H9 (cell line): ENCODE data around the gene PGA3. TPM values are rescaled to one million over a fixed set of nuclear protein-coding genes. Genes with fewer than 3 reads are reported as not detected.

ENCODE experiments used
- DNase-seq: peaks from one replicate; pipeline ENCODE4 v3.0.0-alpha.2; 2017
- H2AFZ ChIP-seq: one replicate; pipeline ENCODE4 v1.6.1; 2013; ENCODE audit warnings: mild to moderate bottlenecking, low read length, control low read depth, moderate library complexity
- H2AK5ac ChIP-seq: 2 replicates; pipeline ENCODE4 v1.6.1; 2013; ENCODE audit warnings: low read length, control low read depth, mixed read lengths; ENCODE audit not compliant: insufficient read length
- H2BK120ac ChIP-seq: one replicate; pipeline ENCODE4 v1.6.1; 2013; ENCODE audit warnings: low read depth, mild to moderate bottlenecking, low read length, control low read depth, inconsistent platforms; ENCODE audit not compliant: poor library complexity, severe bottlenecking
- H2BK12ac ChIP-seq: 2 replicates; pipeline ENCODE4 v1.6.1; 2013; ENCODE audit warnings: low read length, control low read depth, mixed read lengths, low read depth; ENCODE audit not compliant: insufficient read length
- H2BK15ac ChIP-seq: 2 replicates; pipeline ENCODE4 v1.6.1; 2013; ENCODE audit warnings: low read depth, low read length, control low read depth
- H2BK20ac ChIP-seq: one replicate; pipeline ENCODE4 v1.6.1; 2013; ENCODE audit warnings: low read depth, mild to moderate bottlenecking, low read length, control low read depth, inconsistent platforms; ENCODE audit not compliant: poor library complexity, severe bottlenecking
- H2BK5ac ChIP-seq: 2 replicates; pipeline ENCODE4 v1.6.1; 2013; ENCODE audit warnings: low read length, control low read depth, mixed read lengths; ENCODE audit not compliant: insufficient read length
- H3K14ac ChIP-seq: 2 replicates; pipeline ENCODE4 v1.6.1; 2013; ENCODE audit warnings: low read length, control low read depth; ENCODE audit not compliant: insufficient read depth
- H3K18ac ChIP-seq: 2 replicates; pipeline ENCODE4 v1.6.1; 2013; ENCODE audit warnings: low read depth, mild to moderate bottlenecking, mixed read lengths, low read length, control low read depth; ENCODE audit not compliant: insufficient read length
- H3K23ac ChIP-seq: 2 replicates; pipeline ENCODE4 v1.6.1; 2013; ENCODE audit warnings: low read length, control low read depth, mixed read lengths, low read depth; ENCODE audit not compliant: insufficient read length
- H3K23me2 ChIP-seq: 2 replicates; pipeline ENCODE4 v1.6.1; 2013; ENCODE audit warnings: low read depth, mild to moderate bottlenecking, mixed read lengths, low read length, control low read depth; ENCODE audit not compliant: insufficient read length, poor library complexity, severe bottlenecking
- H3K27ac ChIP-seq: 2 replicates; pipeline ENCODE4 v1.5.1; 2013; ENCODE audit warnings: low read length, control low read depth, mixed read lengths, low read depth; ENCODE audit not compliant: insufficient read length
- H3K27me3 ChIP-seq: 2 replicates; pipeline ENCODE4 v1.6.1; 2013; ENCODE audit warnings: low read length, control low read depth, inconsistent platforms; ENCODE audit not compliant: insufficient read depth
- H3K4ac ChIP-seq: 2 replicates; pipeline ENCODE4 v1.6.1; 2013; ENCODE audit warnings: low read depth, mild to moderate bottlenecking, control low read depth, inconsistent platforms, low read length, moderate library complexity
- H3K4me1 ChIP-seq: 2 replicates; pipeline ENCODE4 v1.6.1; 2013; ENCODE audit warnings: low read length, control low read depth, inconsistent platforms; ENCODE audit not compliant: insufficient read depth
- H3K4me2 ChIP-seq: 2 replicates; pipeline ENCODE4 v1.6.1; 2013; ENCODE audit warnings: low read length, control low read depth, mixed read lengths; ENCODE audit not compliant: insufficient read length, insufficient read depth
- H3K56ac ChIP-seq: 2 replicates; pipeline ENCODE4 v1.6.1; 2013; ENCODE audit warnings: low read depth, mild to moderate bottlenecking, mixed read lengths, low read length, control low read depth; ENCODE audit not compliant: insufficient read length
- H3K79me1 ChIP-seq: 2 replicates; pipeline ENCODE4 v1.6.1; 2013; ENCODE audit warnings: low read depth, mild to moderate bottlenecking, moderate library complexity, low read length, control low read depth, inconsistent platforms; ENCODE audit not compliant: insufficient read depth, poor library complexity, severe bottlenecking
- H3K79me2 ChIP-seq: 2 replicates; pipeline ENCODE4 v1.6.1; 2013; ENCODE audit warnings: low read length, control low read depth, inconsistent platforms; ENCODE audit not compliant: insufficient read depth
- H3K9ac ChIP-seq: 2 replicates; pipeline ENCODE4 v1.6.1; 2013; ENCODE audit warnings: low read length, control low read depth, mixed read lengths; ENCODE audit not compliant: insufficient read length; ENCODE audit errors: extremely low read depth
- H3K9me3 ChIP-seq: one replicate; pipeline ENCODE4 v1.6.1; 2013; ENCODE audit warnings: low read depth, low read length, inconsistent platforms; ENCODE audit not compliant: control insufficient read depth
- H3T11ph ChIP-seq: one replicate; pipeline ENCODE4 v1.6.1; 2013; ENCODE audit warnings: mild to moderate bottlenecking, low read length, control low read depth, inconsistent platforms
- H4K20me1 ChIP-seq: one replicate; pipeline ENCODE4 v1.6.1; 2013; ENCODE audit not compliant: control insufficient read depth, insufficient read length, insufficient read depth
- H4K5ac ChIP-seq: 2 replicates; pipeline ENCODE4 v1.6.1; 2013; ENCODE audit warnings: low read depth, mild to moderate bottlenecking, mixed read lengths, low read length, control low read depth; ENCODE audit not compliant: insufficient read length
- H4K8ac ChIP-seq: replicated peaks from 2 replicates; pipeline ENCODE4 v1.6.1; 2013; ENCODE audit warnings: low read length, control low read depth, mixed read lengths, low read depth; ENCODE audit not compliant: insufficient read length
- H4K91ac ChIP-seq: 2 replicates; pipeline ENCODE4 v1.6.1; 2013; ENCODE audit warnings: low read depth, mild to moderate bottlenecking, moderate library complexity, mixed read lengths, low read length, control low read depth; ENCODE audit not compliant: insufficient read length
- H3K27ac Mint-ChIP-seq, 3 experiments: 2 replicates in 2 of 3; 3 replicates in 1 of 3; pipeline ENCODE4 v1.8.0; 2020 to 2021; ENCODE audit warnings: mixed read lengths in 3 of 3, mild to moderate bottlenecking in 1 of 3, moderate library complexity in 1 of 3
- H3K27me3 Mint-ChIP-seq: 2 replicates; pipeline ENCODE4 v1.8.0; 2021; ENCODE audit warnings: low read depth, mild to moderate bottlenecking, moderate library complexity, mixed read lengths
- H3K36me3 Mint-ChIP-seq, 3 experiments: 2 replicates in 2 of 3; 3 replicates in 1 of 3; pipeline ENCODE4 v1.8.0; 2020 to 2021; ENCODE audit warnings: low read depth in 3 of 3, mixed read lengths in 3 of 3; ENCODE audit not compliant: insufficient read depth in 1 of 3
- H3K4me1 Mint-ChIP-seq, 2 experiments: 2 replicates each; pipeline ENCODE4 v1.8.0; 2020; ENCODE audit warnings: mixed read lengths in 2 of 2
- H3K4me3 Mint-ChIP-seq, 2 experiments: 2 replicates in 1 of 2; 3 replicates in 1 of 2; pipeline ENCODE4 v1.8.0; 2020 to 2021; ENCODE audit warnings: mild to moderate bottlenecking in 2 of 2, mixed read lengths in 2 of 2, moderate library complexity in 1 of 2
- H3K9me3 Mint-ChIP-seq, 2 experiments: 2 replicates in 1 of 2; 3 replicates in 1 of 2; pipeline ENCODE4 v1.8.0; 2020; ENCODE audit warnings: mild to moderate bottlenecking in 2 of 2, mixed read lengths in 2 of 2, moderate library complexity in 1 of 2
- WGBS: extraction: QIAGEN DNeasy Blood & Tissue Kit; methylation state at CpG from one replicate; pipeline ENCODE4 v1.1.7; 2013; ENCODE audit warnings: missing lambda C conversion rate, low lambda C conversion rate, mixed read lengths; ENCODE audit not compliant: insufficient read length; ENCODE audit errors: extremely low coverage; 5-methylcytosine and 5-hydroxymethylcytosine counted together
- total RNA-seq: library from RNA; stranded (reverse); gene quantifications from 2 replicates; pipeline ENCODE4 v1.2.1, GENCODE V29; 2021
- TF ChIP-seq, protein P1 (sequence below): fragments of 200-600 bp; sonication (generic); conservative IDR thresholded peaks from 3 replicates; pipeline ENCODE4 v1.8.0; 2021; ENCODE audit warnings: antibody characterized with exemption, mild to moderate bottlenecking

Gene PGA3
- total RNA-seq, 1 experiment from 2014 or later, result not detected

GRCh38 chr11:61168800-61169199 lies 34.5 kb upstream of the PGA3 start:
- no peak overlapping the region for H2BK12ac ChIP-seq
- Mint-ChIP-seq H3K27me3 (peaks cover 23% of the 10 kb centered on the region), H3K4me3 (no peak overlapping the region), H3K4me1 (peaks cover 3 to 8% of the 10 kb centered on the region in 2 experiments; a peak in 2 of 4 replicates), H3K36me3 (peaks cover 0 to 4% (median 0%) of the 10 kb centered on the region in 3 experiments; a peak in 1 of 7 replicates), H3K27ac (no peak overlapping the region), H3K9me3 (peaks cover 7 to 9% of the 10 kb centered on the region in 2 experiments; a peak in 4 of 5 replicates)
- no peak overlapping the region for H3K4me2 ChIP-seq
- H4K8ac ChIP-seq, result no peak overlapping the region
- H3K56ac ChIP-seq, result no peak overlapping the region
- H3K18ac ChIP-seq, result no peak overlapping the region
- no peak overlapping the region for H3K27ac ChIP-seq
- no peaks in the 10 kb centered on the region for H3K27me3 ChIP-seq
- no CpG with 5 or more reads among the region's 1 CpG for WGBS
- H2AK5ac ChIP-seq, result no peak overlapping the region
- no peaks in the 10 kb centered on the region for H3K79me1 ChIP-seq
- no peak overlapping the region for H4K5ac ChIP-seq
- H2AFZ ChIP-seq, result no peak overlapping the region
- no peaks in the 10 kb centered on the region for H3K23me2 ChIP-seq
- H3K4me1 ChIP-seq, result no peaks in the 10 kb centered on the region
- no peak overlapping the region for H2BK120ac ChIP-seq
- H2BK20ac ChIP-seq, result no peak overlapping the region
- no peak overlapping the region for H3K14ac ChIP-seq
- H3K9ac ChIP-seq, result no peak overlapping the region
- no peak overlapping the region for H3K23ac ChIP-seq
- H2BK15ac ChIP-seq, result no peak overlapping the region
- H4K20me1 ChIP-seq, result no peaks in the 10 kb centered on the region
- H2BK5ac ChIP-seq, result no peak overlapping the region
- no peak overlapping the region for H4K91ac ChIP-seq
- no peak for DNase-seq
- H3K4ac ChIP-seq, result no peak overlapping the region
- TF ChIP-seq, protein P1, sequence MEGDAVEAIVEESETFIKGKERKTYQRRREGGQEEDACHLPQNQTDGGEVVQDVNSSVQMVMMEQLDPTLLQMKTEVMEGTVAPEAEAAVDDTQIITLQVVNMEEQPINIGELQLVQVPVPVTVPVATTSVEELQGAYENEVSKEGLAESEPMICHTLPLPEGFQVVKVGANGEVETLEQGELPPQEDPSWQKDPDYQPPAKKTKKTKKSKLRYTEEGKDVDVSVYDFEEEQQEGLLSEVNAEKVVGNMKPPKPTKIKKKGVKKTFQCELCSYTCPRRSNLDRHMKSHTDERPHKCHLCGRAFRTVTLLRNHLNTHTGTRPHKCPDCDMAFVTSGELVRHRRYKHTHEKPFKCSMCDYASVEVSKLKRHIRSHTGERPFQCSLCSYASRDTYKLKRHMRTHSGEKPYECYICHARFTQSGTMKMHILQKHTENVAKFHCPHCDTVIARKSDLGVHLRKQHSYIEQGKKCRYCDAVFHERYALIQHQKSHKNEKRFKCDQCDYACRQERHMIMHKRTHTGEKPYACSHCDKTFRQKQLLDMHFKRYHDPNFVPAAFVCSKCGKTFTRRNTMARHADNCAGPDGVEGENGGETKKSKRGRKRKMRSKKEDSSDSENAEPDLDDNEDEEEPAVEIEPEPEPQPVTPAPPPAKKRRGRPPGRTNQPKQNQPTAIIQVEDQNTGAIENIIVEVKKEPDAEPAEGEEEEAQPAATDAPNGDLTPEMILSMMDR, result no peak
- H3K9me3 ChIP-seq, result no peaks in the 10 kb centered on the region
- H3K79me2 ChIP-seq, result no peaks in the 10 kb centered on the region
- no peak overlapping the region for H3T11ph ChIP-seq
